ENCODE measurements around the gene NKX1-1. TPM values are rescaled to one million over a fixed set of nuclear protein-coding genes. Genes with fewer than 3 reads are reported as not detected.
"Not testable (repeated sequence)": the region's sequence is repeated elsewhere in the genome, so short reads cannot be mapped to it uniquely, and the experiment has no call there.

NKX1-1 gene
- not detected in 2 replicates for total RNA-seq

DNA sequence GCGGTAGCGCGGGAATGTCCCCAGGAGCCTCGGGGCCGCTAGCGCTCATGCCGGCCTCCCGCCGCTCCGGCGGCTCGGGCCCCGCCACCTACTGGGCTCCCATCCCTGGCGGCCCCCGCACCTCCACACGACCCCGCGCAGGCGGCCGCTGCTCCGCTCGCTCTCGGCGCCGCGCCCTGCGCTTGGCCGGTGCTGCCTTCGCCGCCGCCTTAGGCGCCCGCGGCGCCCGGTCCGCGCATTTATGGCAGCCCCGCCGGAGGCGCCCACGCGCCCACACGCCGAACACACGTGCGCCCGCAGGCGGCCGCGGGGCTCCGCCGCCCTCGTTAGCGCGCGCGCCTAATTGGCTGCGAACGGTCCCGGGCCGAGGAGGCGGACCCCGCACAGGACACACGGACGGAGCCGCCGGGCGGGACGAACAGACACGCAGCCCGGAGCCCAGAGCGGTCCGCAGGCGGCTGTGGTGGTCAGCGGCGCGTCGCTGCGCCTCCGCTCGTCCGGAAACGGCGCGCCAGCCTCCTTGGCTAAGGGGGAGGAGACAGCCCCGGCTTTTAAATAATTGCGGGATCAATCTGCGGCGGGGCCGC, at the start of gene NKX1-1:
NKX1-1 (minus strand) TSS at position 49 of the 587 bp plus-strand sequence; CDS start at position 49, 0 bp downstream.
- no peak for DNase-seq

GRCh38 chr4:1453731-1454130, 47.5 kb upstream of the NKX1-1 start:
- DNase-seq, result no peak

GRCh38 chr4:1452431-1453051, 46.3 kb upstream of the NKX1-1 start:
- DNase-seq, result no peak

GRCh38 chr4:1451752-1452122, 45.5 kb upstream of the NKX1-1 start:
- no peak for DNase-seq

- no peak for DNase-seq
These were observed 45.0 kb upstream of the NKX1-1 start for GRCh38 chr4:1451106-1451751.

DNA sequence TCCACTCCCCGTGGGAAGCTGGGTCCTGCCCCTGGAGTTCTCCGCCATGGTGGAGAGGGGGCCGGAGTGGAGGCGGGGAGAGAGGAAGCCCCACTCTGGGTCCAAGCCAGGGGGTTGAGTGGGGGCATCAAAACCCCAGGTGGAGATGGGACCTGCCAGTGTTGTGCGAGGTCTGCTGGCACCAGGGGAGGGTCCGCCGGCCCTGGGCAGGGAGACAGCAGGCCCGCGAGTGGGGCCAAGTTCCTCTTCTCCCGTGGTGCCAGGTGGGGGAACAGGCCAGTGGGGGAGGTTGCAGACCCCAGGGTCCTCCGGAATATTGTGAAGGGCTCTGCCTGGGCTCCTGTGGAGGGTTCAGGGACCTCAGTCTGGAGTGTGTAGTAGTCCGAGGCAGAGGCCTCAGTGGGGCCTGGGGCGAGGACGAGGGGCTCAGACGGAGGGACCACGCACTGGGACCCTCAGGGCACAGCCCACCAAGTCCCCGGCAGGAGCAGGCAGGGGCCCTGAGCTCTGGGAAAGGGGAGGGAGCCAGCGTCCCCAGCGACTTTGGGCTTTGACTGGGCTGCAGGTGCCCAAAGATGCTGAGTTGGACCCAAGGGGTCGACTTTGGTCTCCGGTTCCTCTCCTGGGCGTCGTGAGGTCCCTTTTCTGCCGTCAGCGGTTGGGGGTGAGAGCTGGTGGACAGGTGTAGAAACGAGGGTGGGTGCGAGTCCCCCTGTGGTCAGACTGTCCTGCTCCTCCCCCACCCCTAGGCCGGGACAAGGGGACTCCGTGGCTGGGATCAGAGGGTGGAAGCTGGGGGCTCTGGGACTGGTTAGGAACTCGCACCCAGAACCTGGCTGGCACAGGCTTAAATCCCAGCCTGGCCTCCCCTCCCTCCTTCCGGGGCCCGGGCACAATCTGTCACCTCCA, 43.8 kb upstream of the NKX1-1 start:
- no peak for DNase-seq

- DNase-seq, result no peak
These were observed 43.2 kb upstream of the NKX1-1 start for GRCh38 chr4:1449475-1449832.

GRCh38 chr4:1448589-1449420, 42.6 kb upstream of the NKX1-1 start:
- DNase-seq, result no peak

DNA sequence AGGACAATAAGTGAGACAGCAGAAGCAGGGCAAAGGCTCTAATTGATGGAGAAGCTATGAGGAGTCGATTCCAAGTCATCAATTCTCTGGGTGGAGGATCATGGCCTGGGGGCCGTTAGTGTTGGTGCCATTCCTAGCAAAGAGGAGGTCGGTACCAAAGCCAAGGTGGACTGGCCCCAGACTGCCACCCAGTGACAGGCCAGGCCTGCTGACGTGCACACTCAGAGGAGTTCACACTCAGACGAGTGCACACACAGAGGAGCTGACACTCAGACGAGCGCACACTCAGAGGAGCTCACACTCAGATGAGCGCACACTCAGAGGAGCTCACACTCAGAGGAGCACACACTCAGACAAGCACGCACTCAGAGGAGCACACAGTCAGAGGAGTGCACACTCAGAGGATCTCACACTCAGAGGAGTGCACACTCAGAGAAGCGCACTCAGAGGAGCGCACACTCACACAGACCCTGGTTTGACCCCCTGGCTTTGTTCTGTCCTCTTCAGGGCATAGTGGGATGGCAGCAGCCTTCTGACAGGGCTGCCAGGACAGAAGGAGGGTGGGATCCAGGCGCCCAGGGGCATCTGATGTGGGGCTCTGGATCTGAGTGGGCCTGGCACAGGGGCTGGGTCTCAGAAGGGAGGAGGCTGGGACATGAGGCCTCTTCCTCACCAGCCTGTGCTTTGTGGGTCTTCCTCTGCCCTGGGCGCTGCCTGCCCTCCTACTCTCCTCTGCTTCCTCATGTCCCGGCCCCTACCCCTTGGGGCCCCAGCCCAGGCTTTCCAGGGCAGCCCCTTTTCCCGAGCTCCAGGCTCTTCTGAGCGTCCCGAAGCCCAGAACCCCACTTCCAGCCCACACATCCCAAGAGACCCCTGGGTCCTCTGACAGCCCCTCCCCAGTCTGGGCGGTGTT, 41.7 kb upstream of the NKX1-1 start:
- DNase-seq, result no peak

GRCh38 chr4:1446502-1447386, 40.5 kb upstream of the NKX1-1 start:
- no peak for DNase-seq

- no peak for DNase-seq
These were observed 39.6 kb upstream of the NKX1-1 start for GRCh38 chr4:1445716-1446445.

DNA sequence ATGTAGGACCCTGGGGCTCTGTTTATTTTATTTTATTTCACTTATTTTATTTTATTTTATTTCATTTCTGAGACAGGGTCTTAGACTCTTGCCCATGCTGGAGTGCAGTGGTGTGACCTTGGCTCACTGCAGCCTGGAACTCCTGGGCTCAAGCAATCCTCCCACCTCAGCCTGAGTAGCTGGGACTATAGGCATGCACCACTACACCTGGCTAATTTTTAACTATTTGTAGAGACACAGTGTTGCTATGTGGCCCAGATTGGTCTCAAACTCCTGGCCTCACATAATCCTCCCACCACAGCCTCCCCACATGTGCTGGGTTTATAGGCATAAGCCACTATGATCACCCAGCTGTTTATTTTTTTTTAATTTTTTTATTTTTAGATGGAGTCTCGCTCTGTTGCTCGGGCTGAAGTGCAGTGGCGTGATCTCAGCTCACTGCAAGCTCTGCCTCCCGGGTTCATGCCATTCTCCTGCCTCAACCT, 37.5 kb upstream of the NKX1-1 start:
- DNase-seq, result not testable (repeated sequence)

DNA sequence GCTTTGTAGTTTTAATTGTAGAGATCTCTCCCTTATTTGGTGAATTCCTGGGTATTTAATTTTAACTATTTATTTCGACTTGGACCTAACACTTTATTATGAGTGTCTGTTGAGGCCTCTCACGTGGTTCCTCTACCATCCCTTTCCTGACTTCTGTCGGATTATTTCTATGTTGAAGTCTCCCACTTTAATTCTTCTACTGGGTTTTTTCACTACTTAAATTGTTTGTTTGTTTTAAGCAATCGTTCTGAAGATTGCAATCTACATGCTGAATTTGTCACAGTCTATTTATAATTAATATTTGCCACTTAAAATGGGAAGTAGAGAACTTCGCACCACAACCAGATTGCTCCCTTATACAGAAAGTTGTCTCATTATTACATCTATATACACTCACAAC, 20.8 kb upstream of the NKX1-1 start:
- DNase-seq, result no peak

DNA sequence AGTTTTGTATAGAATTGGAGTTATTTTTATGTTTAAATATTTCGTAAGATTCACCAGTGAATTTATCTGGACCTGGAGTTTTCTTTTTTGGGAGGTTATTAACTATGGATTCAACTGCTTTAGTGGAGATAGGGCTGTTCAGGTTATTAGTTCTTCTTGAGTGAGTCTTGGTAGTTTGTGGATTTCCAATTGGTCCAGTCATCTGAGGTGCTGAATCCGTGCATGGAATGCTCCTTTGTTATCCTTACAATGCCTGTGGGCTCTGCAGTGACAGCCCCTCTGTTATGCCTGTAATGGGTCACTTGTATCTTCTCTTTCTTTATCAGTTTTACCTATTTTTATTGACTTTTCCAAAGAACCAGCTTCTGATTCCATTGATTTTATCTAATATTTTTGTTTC, 15.4 kb upstream of the NKX1-1 start:
- no peak for DNase-seq

DNA sequence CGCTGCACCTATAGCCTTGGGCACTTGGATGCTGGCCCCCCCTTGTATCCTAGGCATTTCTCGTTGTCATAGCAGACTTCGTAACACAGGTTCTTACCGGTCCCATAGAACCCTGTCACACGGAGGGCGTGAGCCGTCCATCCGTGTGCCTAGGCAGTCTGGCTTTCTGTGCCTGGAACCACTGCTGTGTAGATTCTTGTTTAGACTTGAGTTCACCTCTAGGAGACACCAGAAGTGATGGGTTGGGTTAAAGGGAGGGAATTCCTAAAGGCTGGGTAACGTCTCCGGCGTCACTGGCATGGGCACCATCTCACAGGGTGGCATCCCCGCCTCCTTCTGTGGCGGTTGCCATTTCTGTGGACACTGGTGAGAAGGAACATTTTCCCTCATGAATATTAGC, 13.5 kb upstream of the NKX1-1 start:
- DNase-seq, result no peak

- DNase-seq, result no peak
These were observed 12.4 kb upstream of the NKX1-1 start for GRCh38 chr4:1418494-1419285.

DNA sequence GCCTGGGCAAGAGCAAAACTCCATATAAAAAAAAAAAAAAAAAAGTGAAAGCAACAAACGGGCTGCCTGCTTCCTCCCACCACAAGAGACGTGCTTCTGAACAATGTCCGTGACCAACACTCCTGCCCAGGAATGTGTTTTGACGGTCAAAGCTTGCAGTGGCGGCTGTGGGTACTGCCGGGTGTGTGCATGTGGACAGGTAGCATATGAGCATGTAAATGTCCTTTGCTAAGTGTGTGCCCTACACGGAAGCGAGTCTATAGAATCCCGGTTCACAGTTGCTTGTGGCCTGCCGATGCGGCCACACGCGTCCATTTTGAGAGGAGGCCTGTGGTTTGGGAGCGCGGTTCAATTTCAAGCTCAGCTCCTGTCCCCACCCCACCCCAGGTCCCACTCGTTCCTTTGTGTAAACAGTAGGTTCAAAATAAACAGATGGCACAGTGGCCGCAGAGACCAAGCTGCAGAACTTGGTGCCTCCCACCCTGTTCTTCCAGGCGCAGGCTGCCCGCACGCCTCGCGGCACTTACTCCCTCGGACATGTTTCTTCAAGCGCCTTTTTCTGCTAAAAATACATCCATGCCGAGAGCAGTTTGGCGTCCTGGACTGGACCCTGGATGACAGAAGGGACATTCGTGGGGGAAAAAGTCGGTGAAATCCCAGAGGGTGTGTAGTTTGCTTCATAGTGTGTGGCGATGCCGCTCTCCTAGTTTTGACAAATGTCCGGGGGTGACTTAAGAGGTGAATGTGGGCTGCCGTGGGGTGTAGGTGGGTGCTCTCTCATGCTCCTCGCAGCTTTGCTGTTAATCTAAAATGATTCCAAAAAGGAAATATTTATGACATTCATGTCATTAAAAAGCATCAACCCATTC, 11.5 kb upstream of the NKX1-1 start:
- DNase-seq, result no peak

- no peak for DNase-seq
These were observed 10.7 kb upstream of the NKX1-1 start for GRCh38 chr4:1416948-1417260.

Measured in dermis blood vessel endothelial cell (primary cell).